KMS-11 (cell line): Measurements from ENCODE around the gene CDC73.

Experiments
- H2AFZ ChIP-seq: fragments of 200-600 bp; sonication (generic); 2 replicates; pipeline ENCODE4 v1.6.1; 2016; ENCODE audit warnings: antibody characterized with exemption, mixed run types, low read depth
- H3K27ac ChIP-seq: fragments of 200-600 bp; sonication (generic); 2 replicates; pipeline ENCODE4 v1.6.1; 2016; ENCODE audit warnings: mild to moderate bottlenecking, mixed run types
- H3K27me3 ChIP-seq: fragments of 200-600 bp; sonication (generic); 2 replicates; pipeline ENCODE4 v1.6.1; 2017; ENCODE audit warnings: mild to moderate bottlenecking, low read depth, mixed run types, moderate library complexity; ENCODE audit not compliant: insufficient read depth
- H3K36me3 ChIP-seq: fragments of 200-600 bp; sonication (generic); 2 replicates; pipeline ENCODE4 v1.6.1; 2017; ENCODE audit warnings: mild to moderate bottlenecking, mixed run types; ENCODE audit not compliant: insufficient read depth
- H3K4me1 ChIP-seq: fragments of 200-600 bp; sonication (generic); 2 replicates; pipeline ENCODE4 v1.6.1; 2016; ENCODE audit warnings: mild to moderate bottlenecking, low read depth, mixed run types; ENCODE audit not compliant: poor library complexity, severe bottlenecking
- H3K4me2 ChIP-seq: fragments of 200-600 bp; sonication (generic); 2 replicates; pipeline ENCODE4 v1.7.0; 2016; ENCODE audit warnings: mild to moderate bottlenecking, mixed run types
- H3K4me3 ChIP-seq: fragments of 200-600 bp; sonication (generic); IDR thresholded peaks from 2 replicates; pipeline ENCODE4 v1.6.1; 2017; ENCODE audit warnings: low read depth, low read length, mixed read lengths; ENCODE audit not compliant: insufficient read depth
- H3K79me2 ChIP-seq: fragments of 200-600 bp; sonication (generic); 2 replicates; pipeline ENCODE4 v1.6.1; 2016; ENCODE audit warnings: low read depth, mixed run types; ENCODE audit not compliant: insufficient read depth
- H3K9ac ChIP-seq: fragments of 200-600 bp; sonication (generic); 2 replicates; pipeline ENCODE4 v1.6.1; 2016; ENCODE audit warnings: mild to moderate bottlenecking, mixed run types
- H4K20me1 ChIP-seq: fragments of 200-600 bp; sonication (generic); 2 replicates; pipeline ENCODE4 v1.6.1; 2016; ENCODE audit warnings: mild to moderate bottlenecking, mixed run types; ENCODE audit not compliant: insufficient read depth
- TF ChIP-seq, protein P1 (sequence below): fragments of 200-600 bp; sonication (generic); conservative IDR thresholded peaks from 2 replicates; pipeline ENCODE4 v1.6.1; 2017; ENCODE audit warnings: low read depth, mild to moderate bottlenecking, antibody characterized with exemption, low read length, moderate library complexity, mixed read lengths

The CDC73 gene

DNA sequence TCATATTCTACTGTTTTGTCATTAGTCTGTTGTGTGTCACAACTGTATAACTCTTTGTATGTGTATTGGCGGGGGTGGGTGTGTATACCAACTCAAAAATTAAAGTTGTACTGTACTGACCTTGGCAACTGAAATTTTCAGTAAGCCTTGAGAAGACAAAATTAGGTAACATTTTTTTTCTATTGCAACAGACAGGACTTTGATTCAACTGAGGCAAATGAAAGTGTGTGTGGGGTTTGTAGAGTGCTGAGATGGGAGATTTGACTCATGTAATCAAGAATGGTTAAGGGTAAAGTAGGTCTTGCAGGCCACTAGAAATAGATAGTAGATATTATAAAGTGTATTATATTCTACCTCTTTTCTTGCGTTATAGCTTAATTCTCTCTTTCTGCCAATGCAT lies 79.2 kb downstream of the CDC73 start:
- TF ChIP-seq, protein P1, sequence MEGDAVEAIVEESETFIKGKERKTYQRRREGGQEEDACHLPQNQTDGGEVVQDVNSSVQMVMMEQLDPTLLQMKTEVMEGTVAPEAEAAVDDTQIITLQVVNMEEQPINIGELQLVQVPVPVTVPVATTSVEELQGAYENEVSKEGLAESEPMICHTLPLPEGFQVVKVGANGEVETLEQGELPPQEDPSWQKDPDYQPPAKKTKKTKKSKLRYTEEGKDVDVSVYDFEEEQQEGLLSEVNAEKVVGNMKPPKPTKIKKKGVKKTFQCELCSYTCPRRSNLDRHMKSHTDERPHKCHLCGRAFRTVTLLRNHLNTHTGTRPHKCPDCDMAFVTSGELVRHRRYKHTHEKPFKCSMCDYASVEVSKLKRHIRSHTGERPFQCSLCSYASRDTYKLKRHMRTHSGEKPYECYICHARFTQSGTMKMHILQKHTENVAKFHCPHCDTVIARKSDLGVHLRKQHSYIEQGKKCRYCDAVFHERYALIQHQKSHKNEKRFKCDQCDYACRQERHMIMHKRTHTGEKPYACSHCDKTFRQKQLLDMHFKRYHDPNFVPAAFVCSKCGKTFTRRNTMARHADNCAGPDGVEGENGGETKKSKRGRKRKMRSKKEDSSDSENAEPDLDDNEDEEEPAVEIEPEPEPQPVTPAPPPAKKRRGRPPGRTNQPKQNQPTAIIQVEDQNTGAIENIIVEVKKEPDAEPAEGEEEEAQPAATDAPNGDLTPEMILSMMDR, result no peak
- no peaks in the 10 kb centered on the region for H4K20me1 ChIP-seq
- no peak overlapping the region for H3K9ac ChIP-seq
- no peaks in the 10 kb centered on the region for H3K36me3 ChIP-seq
- H3K27me3 ChIP-seq, result no peaks in the 10 kb centered on the region
- H2AFZ ChIP-seq, result no peak overlapping the region
- H3K4me1 ChIP-seq, result no peaks in the 10 kb centered on the region
- no peak overlapping the region for H3K27ac ChIP-seq
- peaks cover 8% of the 10 kb centered on the region; the same call in 1 of the 2 replicates for H3K79me2 ChIP-seq
- no peak overlapping the region for H3K4me3 ChIP-seq
- H3K4me2 ChIP-seq, result no peak overlapping the region

DNA sequence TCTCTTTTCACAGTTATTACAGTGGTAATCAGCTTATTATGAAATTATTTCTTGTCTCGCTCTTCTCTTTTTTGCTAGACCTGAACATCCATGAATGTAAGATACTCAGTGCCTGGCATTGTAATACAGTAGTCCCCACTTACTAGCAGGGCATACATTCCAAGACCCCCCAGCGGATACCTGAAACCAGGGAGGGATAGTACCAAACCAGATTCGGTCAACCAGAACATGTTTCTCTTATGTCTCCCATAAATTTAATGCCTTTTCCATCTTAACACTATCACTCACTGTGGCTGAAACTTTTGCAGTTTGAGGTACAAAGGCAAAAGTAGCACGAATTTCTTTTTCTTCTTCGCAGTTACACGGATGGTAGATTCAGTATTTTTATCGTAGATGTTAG lies 89.2 kb downstream of the CDC73 start:
- Histone ChIP-seq H4K20me1 (no peaks in the 10 kb centered on the region), H3K27me3 (no peaks in the 10 kb centered on the region), H3K4me3 (no peak overlapping the region), H2AFZ (no peak overlapping the region), H3K4me1 (peaks cover 26% of the 10 kb centered on the region), H3K4me2 (peak overlapping the region; percentile 39; the same call in 1 of the 2 replicates), H3K36me3 (peaks cover 3% of the 10 kb centered on the region; the same call in 1 of the 2 replicates), H3K79me2 (no peaks in the 10 kb centered on the region), H3K9ac (no peak overlapping the region), H3K27ac (no peak overlapping the region; the same call in 1 of the 2 replicates)
- TF ChIP-seq, protein P1, result no peak

DNA sequence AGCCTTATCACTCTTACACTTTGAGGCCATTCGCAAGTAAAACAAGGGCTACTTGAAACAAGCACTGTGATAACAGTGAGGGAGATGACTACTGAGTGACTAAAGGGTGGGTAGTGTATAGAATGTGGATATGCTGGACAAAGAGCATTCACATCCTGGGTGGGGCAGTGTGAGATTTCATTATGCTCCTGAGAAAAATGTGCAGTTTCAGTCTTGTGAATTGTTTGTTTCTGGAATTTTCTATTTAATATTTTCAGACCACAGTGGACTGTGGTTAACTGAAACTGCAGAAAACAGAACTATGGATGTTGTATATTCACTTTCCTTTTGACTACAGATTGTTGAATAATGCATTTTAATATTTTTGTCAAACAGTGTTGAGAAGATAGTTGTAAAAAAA lies 89.7 kb downstream of the CDC73 start:
- Histone ChIP-seq H3K27me3 (no peaks in the 10 kb centered on the region), H3K4me3 (no peak overlapping the region), H3K36me3 (peaks cover 3% of the 10 kb centered on the region; the same call in 1 of the 2 replicates), H3K79me2 (no peaks in the 10 kb centered on the region), H3K9ac (no peak overlapping the region), H3K27ac (peak overlapping the region; percentile 20; the same call in 1 of the 2 replicates), H2AFZ (no peak overlapping the region), H4K20me1 (no peaks in the 10 kb centered on the region), H3K4me1 (peaks cover 26% of the 10 kb centered on the region), H3K4me2 (peak overlapping the region; percentile 39)
- TF ChIP-seq, protein P1, result no peak

DNA sequence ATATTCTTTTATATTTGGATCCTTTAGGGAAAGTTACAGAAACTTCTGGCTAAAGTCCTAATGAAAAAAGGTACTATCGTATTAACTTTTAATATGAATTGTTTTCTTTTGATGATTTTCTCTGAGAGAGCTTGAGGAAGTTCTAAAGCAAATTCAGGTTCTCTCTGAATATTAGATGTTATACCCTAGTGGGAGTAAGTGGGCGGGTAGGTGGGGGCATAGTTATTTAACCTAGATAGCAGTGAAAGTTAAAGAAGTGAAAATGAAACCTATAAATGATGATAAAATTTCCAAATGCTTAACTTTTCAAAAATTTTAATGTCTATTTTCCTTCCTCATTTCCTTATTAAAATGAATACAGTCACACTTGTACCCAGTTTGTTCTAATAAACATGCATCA lies 90.8 kb downstream of the CDC73 start:
- peaks cover 26% of the 10 kb centered on the region for H3K4me1 ChIP-seq
- H3K4me2 ChIP-seq, result no peak overlapping the region
- no peaks in the 10 kb centered on the region for H3K27me3 ChIP-seq
- no peaks in the 10 kb centered on the region for H4K20me1 ChIP-seq
- peaks cover 3% of the 10 kb centered on the region; the same call in 1 of the 2 replicates for H3K36me3 ChIP-seq
- H3K9ac ChIP-seq, result no peak overlapping the region
- H3K79me2 ChIP-seq, result no peaks in the 10 kb centered on the region
- TF ChIP-seq, protein P1, result no peak
- no peak overlapping the region for H3K27ac ChIP-seq
- H3K4me3 ChIP-seq, result no peak overlapping the region
- no peak overlapping the region for H2AFZ ChIP-seq
